COR-L47 (cell line): ENCODE data around the gene EMP1.

Experiments used
- DNase-seq: peaks from one replicate; lab custom pipeline; 2025; lab: John Stamatoyannopoulos, UW

Gene EMP1

DNA sequence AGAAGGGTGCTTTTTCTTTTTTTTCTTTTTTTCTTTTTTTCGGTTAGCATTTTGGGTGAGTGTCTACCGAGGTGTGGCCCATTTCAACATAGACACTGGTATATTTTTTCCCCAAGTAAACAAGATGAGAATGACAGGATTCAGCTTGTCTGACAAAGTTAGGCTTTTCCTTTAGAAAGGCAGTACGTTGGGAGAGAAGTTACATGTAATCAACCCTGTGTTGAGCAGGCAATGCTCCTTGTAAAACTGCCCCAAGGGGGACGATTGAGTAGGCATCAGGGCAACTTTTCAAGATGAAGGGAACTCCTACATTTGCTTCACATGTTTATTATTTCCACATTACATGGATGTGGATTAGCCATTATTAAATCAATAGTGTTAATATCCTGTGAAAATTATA lies 1.7 kb downstream of the EMP1 start:
- no peak for DNase-seq

DNA sequence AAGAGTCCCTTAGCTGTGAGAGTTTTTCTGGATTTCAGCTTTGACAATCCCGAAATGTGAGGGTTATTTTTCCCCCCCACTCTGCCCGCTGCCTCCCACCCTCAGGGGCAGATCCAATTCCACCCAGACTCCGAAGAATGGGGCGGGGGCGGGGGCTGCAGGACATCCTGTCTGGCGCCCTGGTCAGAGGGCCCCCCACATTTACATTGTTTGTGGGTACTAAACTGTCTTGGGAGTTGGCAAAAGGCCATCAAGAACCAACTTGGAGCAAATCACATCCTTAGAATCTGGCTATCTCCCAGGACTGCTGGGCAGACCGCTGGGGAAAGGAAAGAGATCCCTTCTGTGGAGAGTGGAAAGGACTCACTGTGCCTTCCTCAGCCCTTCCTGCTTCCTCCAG lies 2.4 kb downstream of the EMP1 start:
- no peak for DNase-seq

DNA sequence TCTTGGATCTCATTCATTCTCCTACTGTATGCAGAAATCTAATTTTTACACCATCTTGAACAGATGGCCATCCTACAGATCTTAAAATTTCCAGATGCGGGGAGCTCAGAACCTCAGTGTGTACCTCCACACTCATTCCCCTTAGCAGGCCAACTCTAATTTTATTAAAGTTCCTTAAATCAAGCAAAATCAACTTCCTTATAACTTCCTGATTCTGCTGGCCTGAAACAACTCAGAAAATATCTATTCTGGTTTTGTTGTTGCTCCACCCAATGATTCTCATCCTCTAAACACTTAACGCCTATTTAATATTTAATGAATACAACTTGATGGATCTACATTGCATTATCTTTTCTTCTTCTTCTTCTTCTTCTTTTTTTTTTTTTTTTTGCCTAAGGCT lies 3.1 kb downstream of the EMP1 start:
- DNase-seq, result no peak

DNA sequence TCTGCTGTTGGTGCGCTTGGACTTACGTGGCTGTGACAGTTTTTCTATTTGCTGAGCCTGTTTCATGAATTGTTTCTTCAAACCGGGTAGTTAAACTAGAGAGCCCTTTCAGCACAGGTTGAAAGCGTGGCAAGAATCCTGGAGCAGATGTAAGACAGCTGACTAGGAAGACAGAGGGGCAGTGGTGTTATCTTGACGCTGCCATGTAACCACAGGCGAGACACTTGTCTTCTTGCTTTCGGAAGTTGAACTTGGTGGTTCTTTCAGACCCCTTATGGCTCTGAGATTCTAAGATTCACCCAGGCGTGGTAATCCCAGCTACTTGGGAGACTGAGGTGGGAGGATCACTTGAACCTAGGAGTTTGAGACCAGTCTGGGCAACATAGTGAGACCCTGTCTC lies 4.3 kb downstream of the EMP1 start:
- DNase-seq, result no peak

DNA sequence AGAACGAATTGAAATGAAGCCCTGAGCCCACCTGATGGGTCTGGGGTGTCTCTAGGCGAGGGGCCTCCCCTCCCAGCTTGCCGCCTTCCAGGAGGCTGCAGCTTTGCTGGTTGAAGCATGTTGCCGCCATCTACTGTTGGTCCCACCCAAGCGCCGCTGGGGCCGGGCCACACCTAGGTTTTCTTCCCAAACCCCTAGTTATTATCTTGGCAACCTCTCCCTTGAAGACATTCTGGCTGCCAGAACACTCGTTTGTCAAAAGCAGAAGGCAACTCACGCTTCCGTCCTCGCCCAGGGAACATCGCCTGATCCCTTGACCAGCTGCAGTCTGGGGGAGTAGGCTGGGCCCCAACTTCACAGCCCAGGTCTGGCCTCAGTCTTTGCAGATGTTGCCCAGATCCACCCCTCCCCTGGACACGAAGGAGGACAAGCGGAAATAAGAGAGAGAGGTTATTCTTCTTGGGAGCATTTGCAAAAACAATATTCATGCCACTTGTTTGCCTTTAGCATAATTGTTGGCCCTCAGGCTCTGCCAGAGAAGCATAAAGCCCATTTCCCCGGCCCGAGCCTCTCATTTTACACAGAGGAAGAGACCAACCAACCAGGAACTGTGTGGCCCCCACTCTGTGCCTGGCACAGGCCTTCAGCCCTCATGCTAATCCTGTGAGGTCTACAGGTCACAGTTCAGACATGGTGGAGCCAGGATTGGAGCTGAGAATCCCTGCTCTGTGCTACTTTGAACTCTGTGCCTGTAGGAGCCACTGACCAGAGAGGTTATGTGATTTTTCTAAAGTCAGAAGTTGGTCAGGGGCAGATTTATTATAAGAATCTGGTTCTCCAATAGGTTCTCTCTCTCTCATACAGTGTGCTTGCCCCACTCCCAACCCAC lies 6.8 kb downstream of the EMP1 start:
- no peak for DNase-seq

DNA sequence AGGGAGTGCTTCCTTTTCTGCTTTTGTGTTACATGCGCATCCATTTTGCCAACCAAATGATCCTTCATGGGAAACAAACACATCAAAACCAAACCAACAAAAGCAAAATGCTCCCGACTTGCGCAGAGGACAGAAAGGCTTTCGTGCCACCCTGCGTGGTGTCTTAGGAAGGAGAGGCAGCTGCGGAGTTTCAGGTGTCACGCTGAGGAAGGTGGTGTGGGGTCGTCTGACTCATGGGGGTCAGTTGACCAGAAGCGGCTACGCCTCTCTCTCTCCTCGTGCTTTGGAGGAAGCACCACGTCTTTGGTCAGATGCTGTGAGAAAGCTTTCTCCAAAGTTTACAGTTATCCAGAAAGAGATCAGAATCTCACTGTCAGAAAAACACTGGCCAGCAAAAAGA lies 7.9 kb downstream of the EMP1 start:
- DNase-seq, result no peak

DNA sequence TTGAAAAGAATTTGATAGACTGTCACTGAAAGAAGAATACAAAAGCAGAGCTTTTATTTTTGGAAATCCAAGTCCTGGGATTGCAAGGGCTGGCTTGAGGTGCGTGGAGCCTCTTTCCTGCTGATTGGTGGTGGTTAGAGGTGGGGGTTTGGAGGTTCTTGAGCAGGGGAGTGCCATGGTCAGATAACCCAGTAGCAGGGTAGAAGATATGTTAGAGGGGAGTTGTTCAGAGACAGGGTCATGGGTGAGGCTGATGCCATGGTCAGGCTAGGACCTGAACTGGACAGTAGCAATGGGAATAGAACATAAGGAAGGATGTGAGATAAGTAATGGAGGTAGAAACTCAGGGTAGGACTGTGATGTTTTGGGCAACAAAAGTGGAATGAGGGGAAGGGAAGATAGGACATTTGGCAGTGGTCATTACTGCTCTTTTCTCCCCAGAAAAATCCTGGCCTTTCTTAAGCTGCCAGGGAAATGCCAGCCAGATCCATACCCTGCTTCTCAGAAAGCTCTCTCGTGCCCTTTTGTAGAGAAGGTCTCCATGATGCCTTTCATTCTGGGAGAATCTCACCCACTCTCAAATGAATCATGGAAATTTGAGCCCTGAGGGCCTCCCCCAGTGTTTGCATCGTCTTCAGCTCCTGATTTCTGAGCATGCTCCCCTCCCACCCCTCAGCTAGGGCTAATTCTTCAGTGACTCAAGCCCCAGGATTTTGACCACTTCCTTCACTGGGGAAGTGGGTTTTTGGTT lies 9.5 kb downstream of the EMP1 start:
- DNase-seq, result no peak

DNA sequence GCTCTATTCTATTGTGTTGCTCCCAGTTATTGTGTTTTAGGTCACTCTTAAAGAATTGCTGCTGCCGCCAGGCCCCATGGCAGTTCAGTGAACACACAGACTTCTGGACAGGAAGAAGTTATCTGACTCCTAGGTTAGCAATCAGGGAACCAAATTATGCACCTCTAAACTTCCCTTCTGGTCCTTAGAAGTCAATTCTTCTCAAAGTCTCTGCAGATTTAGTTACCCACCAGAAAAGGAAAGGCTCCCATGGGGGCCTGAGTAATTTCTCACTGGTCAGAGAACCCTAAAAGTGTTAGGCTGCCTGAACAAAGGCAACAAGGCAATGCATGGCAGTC lies 10.0 kb downstream of the EMP1 start:
- DNase-seq, result no peak

DNA sequence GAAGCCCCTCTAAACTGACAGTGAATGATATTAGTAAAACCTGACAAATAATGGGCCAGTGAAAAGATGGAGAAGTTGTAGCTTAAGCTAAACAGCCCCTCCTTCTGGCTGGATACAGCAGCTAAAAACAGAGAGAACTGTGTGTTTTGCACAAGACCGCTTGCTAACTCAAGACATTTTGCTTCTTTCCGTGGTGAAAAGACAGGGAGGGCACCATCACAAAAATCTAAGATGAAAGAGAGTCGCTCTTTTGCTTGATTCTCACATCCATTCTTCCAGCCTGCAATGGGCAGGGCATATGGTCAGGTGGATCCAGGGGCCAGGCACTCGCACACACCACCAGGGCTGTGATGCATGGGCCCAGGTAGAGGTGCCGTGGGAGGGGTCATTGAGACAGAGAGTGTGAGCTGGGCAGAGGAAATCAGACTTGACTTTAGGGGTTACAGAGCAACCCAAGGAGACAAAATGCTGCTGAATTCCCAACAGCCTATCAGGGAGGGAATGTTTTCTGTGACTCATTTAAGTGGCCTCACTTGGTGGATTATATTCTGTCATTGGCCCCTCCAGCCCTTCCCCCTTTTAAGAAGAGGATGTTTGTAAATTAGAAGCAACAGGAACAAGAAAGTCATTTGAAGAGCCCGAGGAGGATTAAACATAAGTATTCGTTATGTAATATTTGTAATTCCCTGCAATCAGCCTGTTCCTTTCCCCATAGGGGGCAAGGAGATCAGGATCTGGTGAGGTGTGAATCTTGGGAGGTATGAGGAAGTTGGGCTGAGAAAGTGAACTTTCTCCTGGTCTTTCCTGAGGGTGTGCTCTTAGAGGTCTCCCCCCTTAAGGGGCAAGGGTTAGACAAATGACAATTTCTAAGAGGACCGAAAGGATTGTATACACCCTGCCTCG lies 12.3 kb downstream of the EMP1 start:
- no peak for DNase-seq

DNA sequence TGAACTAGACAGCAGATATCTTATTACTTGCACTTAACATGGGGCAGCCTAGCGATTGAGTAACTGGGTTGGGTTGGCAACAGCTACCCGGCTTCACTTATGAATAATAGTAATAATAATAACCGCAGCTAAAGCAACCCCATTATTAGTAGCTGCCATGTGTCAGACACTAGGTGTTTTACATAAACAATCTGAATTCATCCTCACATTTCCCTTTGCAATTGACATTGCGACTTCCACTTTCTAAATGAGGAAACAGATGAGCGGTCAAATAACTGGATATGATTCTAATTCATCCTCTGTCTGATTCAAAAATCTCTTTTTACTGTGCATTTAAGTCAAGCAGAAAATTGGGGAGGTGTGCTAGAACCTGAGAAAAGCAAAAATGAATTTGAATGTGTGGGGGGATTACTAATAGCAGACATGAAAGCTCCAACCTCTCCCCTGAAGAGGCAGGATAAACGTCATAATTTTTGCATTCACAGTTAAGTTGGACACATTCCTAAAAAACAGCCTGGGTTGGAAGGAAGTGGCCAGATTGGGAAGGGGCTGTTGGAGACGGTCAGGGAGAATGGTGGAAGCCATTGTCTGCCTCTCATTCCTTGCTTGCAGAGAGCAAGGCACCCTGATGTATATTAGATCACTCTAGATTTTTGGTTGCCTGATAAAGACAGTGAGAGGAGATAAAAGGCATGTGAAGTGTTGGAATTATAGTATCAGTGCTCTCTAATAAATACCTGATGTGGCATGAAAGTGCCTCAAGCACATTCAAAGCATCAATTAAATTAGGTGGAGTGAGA lies 13.1 kb downstream of the EMP1 start:
- DNase-seq, result no peak

DNA sequence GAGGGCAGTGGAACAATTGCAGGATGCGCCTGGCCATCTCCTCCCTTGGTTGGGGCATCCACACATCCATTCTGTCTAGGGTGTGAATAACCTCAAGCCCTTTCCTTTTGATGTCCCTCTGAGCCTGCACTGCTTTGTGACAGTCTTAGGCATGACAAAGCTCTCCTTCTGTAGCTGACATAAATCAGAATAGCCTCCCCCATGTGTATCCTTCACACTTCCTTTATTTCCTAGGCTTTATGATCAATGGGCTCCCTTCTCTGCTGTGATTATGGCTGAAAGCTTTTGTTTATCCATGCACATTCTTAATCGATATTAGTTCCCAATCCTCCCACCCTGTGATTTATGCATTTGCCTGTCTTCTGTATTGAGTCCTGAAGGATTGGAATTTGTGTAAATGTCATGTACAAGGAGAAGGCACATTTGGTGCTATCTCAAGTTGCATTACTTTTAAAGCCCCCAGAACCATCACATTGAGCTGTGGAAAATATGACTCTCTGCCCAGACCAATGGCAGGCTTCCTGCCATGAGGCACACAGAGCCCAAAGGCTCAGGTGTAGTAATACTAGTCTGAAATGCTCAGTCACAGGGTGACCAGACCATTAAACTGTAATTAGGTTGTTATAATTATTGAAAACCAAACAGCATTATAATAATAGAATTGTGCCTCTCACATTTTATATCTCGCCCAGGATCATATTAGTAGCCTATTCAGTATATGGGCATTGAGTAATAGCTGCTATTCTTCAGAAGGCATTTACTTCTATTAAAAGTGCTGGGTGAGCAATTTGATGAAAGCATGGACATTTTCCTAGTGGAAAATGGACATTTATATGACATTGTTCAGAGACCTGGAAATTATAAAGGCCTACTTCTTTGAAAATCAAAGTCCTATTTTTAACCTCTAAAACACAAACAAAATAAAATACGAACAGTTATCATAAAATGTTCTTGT lies 14.0 kb downstream of the EMP1 start:
- no peak for DNase-seq

DNA sequence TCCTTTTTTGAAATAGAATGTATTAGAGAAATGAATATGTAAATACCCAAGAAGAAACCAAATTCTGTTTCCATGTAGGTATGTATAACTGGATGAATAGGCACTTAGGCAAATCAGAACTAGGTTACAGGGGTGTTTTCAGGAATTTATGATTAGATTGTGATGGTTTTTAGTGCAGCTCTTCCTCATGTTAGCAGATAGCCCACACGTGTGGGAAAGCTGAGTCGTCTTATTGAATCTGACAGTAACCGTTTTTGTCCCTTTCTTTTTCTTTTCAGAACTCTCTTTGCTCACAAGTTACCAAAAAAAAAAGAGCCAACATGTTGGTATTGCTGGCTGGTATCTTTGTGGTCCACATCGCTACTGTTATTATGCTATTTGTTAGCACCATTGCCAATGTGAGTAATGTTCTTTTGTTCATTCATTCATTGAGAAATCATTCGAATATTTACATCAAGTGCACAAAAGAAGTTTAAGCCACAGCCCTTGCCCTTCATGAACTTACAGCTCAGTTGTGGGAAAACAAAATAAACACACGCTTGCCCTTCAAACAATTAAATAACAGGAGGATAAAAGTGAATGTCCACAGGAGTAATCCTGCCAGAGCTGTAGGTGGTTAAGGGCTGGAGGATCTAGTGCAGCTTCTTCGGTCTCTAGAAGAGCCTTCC lies 14.8 kb downstream of the EMP1 start:
- DNase-seq, result no peak

DNA sequence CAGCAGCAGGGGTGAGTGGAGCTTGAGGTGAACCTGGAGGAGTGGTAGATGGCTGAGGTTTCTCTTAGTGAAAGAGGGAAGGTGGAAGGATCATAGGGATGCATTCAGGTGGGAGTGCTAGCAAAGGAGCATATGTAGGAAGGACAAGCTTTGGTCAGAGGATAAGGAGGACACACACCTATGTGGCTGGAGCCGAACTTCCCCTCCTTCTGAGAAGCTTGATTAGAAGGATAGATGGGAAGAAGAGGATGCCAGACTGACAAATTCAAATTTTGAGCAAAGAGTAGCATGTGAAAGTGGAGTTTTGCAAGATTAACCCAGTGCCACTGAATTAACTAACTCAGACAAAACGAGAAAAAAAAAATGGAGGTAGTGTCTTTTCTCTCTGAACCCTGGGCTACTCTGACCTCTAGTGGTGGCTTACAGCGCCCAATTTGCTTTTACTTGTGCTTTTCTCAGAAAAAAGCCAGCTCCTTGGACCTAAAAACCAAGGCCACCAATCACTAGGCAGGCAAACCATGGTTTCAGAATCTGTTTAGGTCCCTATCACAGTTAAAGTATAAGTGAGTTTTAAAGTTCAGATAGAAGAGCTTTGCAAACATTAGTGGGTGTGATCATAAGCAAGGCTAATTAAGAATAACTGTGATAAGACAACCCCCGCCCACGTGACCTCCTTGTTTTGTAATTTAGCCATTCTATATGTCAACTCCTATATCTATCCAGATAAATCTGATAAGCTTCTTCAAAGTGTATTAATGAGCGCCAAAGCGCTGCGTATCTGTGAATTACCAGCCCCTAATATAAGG lies 15.5 kb downstream of the EMP1 start:
- no peak for DNase-seq

DNA sequence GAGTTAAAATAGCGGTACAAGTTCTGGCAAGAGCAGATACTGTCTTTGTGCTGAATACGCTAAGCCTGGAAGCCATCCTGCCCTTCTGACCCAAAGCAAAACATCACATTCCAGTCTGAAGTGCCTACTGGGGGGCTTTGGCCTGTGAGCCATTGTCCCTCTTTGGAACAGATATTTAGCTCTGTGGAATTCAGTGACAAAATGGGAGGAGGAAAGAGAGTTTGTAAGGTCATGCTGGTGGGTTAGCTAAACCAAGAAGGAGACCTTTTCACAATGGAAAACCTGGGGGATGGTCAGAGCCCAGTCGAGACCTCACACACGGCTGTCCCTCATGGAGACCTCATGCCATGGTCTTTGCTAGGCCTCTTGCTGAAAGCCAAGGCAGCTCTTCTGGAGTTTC lies 18.5 kb downstream of the EMP1 start:
- no peak for DNase-seq

DNA sequence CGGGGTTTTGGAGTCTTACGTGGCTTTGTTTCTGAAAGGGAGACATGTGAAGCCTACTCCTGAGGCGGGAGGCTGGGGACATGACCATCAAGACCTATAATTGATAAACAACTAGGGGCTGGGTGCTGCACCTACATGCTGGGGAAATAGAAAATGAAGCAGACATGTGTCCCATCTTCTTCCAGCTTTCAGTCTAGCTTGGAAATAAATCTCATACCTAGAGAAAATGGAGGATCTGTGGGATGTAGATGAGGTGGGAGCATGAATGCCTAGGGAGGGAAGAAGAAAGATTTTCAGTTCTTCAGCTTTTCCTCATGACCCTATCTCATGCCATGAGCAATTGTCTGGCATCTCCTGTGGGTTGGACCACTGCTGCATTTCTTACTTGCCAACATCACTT lies 22.1 kb downstream of the EMP1 start:
- no peak for DNase-seq

DNA sequence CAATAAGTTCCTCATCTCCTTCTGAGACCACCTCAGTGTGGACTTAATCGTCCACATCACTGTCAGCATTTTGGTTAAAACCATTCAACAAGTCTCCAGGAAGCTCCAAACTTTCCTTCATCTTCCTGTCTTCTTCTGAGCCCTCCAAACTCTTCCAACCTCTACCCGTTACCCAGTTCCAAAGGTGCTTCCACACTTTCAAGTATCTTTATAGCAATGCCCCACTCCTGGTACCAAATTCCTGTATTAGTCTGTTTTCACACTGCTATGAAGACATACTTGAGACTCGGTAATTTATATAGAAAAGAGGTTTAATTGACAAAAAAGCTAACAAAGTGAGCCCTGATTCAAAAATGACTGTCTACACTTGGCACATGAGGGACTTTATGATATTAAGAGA lies 22.8 kb downstream of the EMP1 start:
- no peak for DNase-seq

DNA sequence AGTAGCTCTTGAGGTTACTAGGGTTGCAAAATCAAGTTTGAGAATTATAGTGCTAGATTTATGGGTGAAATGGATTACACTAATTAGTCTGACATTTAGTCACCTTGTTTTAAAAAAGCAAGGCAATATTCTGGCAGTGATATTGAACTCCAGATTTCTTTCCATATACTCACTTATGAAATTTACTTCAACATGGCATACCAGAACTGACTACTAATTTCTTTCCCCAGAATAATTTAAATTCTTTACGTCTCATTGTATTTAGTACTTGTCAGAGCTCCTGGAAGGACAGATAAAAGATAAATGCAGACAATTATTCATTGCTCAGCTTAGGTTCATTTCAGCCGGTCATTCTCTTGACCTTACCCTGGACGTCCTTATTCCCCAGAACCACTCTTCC lies 24.3 kb downstream of the EMP1 start:
- no peak for DNase-seq

DNA sequence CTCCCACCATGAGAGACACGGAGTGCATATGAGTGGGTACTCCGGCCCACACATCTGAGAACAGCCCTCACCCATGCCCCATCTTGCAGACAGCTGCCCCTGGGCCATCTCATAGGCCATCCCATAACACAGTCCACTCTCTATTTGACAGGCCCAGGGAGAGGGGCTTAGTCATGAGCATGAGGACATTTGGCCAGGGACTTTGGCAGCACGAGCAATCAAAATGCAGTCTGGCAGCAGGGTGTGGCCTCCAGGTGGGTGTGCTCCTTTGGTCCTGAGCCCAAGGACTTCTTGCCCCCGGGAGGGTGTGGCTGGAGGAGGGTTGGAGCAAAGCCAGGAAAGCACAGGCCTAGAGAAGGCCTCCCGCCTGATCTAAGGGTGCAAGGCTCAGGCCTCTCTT lies 25.6 kb downstream of the EMP1 start:
- DNase-seq, result no peak

DNA sequence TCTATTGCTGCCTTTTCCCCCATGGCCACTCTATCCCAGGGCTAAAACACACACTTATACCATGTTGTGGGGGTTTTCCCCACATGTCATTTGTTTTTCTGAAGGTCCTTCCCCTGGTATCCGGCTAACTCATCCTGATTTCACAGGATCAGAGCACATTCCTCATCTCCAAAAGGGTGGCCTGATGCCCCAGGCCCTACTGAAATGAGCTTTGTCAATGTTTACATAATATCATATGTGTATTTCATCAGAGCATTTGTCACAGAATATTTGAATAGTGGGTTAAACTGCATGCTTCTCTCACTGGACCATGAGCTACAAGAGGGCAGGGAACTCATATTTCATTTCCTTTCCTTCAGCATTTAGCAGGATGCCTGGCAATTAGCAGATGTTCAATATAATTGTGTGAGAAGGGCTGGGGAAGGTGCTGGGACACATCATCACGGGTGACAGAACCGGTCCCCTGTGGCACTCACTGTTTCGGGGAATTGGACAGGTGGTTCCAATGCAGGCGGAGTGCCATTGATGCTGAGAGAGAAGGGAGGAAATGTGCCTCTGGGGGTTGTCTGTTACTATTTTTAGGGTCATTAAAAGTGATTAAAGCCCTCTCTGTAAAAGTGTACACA lies 26.8 kb downstream of the EMP1 start:
- no peak for DNase-seq
